Right lobe of liver (tissue), 4 donors: ENCODE results near the gene PNPT1.

Experiments
- POLR2A ChIP-seq: fragments of 450-650 bp; IDR thresholded peaks from one replicate; pipeline ENCODE4 v1.6.1; 2017; ENCODE audit warnings: antibody characterized with exemption, mild to moderate bottlenecking
- TF ChIP-seq, protein P1 (sequence below), 4 donors: fragments of 200-600 bp in 3 of 4; fragments of 450-650 bp in 1 of 4; IDR thresholded peaks; one replicate each; pipeline versions ENCODE4 v1.5.1 to v1.8.0; 2016 to 2022; ENCODE audit warnings: antibody characterized with exemption in 4 of 4, mild to moderate bottlenecking in 2 of 4
- donor health status: DM: no; HTN: no; CAD: no.
- donor health status: DM: no; HTN: no; CAD: no.
- donor health status: DM: no; HTN: yes; CAD: no.

DNA sequence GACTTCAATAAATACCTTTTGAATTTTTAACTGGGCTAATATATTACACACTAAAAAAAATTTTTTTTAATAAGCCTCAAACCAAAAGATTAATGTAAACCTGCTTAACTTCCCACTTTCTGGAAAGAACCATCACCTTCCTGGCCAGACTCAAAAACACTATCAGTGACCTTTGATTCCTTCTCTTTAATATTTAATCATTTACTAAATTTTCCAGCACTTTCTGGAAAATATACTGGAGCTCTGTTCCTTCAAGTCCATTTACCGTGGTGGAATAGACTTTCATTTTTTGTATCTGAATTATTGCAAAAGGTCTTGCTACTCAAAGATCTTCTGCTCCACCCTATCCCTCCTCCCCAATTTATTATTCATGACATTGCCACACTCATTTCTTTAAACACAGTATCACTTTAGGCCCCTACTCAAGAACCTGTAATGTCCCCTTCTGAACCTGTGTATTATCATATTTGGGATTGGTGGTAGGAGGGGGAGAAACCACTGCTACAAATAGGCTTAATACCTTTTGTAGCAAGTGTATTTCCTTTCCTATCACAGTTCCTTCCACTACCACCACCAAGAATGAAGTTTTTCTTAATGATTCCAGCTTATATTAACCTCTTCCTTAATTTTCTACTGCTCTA lies 83.6 kb downstream of the PNPT1 start:
- no peak for TF ChIP-seq POLR2A
- TF ChIP-seq, protein P1, sequence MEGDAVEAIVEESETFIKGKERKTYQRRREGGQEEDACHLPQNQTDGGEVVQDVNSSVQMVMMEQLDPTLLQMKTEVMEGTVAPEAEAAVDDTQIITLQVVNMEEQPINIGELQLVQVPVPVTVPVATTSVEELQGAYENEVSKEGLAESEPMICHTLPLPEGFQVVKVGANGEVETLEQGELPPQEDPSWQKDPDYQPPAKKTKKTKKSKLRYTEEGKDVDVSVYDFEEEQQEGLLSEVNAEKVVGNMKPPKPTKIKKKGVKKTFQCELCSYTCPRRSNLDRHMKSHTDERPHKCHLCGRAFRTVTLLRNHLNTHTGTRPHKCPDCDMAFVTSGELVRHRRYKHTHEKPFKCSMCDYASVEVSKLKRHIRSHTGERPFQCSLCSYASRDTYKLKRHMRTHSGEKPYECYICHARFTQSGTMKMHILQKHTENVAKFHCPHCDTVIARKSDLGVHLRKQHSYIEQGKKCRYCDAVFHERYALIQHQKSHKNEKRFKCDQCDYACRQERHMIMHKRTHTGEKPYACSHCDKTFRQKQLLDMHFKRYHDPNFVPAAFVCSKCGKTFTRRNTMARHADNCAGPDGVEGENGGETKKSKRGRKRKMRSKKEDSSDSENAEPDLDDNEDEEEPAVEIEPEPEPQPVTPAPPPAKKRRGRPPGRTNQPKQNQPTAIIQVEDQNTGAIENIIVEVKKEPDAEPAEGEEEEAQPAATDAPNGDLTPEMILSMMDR (IDR thresholded peaks at IDR 0.05) = no peak
